NCI-H748 (cell line): Measurements from ENCODE around the gene TIAM1.
"Not testable (repeated sequence)": the region's sequence is repeated elsewhere in the genome, so short reads cannot be mapped to it uniquely, and the experiment has no call there.

Experiments
- DNase-seq: peaks from one replicate; lab custom pipeline; 2025; ENCODE audit not compliant: unreplicated experiment; lab: John Stamatoyannopoulos, UW

Gene TIAM1

GRCh38 chr21:31255036-31255435 is 89.0 kb downstream of the TIAM1 start:
- DNase-seq = no peak

GRCh38 chr21:31254131-31254530 is 89.9 kb downstream of the TIAM1 start:
- DNase-seq = no peak

- DNase-seq = no peak
Observed at GRCh38 chr21:31253684-31254083, 90.4 kb downstream of the TIAM1 start.

- DNase-seq = no peak
Observed at GRCh38 chr21:31252611-31253010, 91.5 kb downstream of the TIAM1 start.

- DNase-seq = no peak
Observed at GRCh38 chr21:31252091-31252490, 92.0 kb downstream of the TIAM1 start.

- DNase-seq = no peak
Observed at GRCh38 chr21:31251686-31252085, 92.4 kb downstream of the TIAM1 start.

GRCh38 chr21:31248598-31248997 is 95.5 kb downstream of the TIAM1 start:
- DNase-seq = no peak

GRCh38 chr21:31243611-31244010 is 100.5 kb downstream of the TIAM1 start:
- DNase-seq = no peak

GRCh38 chr21:31236528-31236927 is 107.5 kb downstream of the TIAM1 start:
- DNase-seq = no peak

GRCh38 chr21:31235671-31236450 is 108.2 kb downstream of the TIAM1 start:
- DNase-seq = no peak

- no peak for DNase-seq
Observed at GRCh38 chr21:31234936-31235335, 109.1 kb downstream of the TIAM1 start.

GRCh38 chr21:31233711-31234110 is 110.3 kb downstream of the TIAM1 start:
- DNase-seq = no peak

- no peak for DNase-seq
Observed at GRCh38 chr21:31232344-31232743, 111.7 kb downstream of the TIAM1 start.

- DNase-seq = no peak
Observed at GRCh38 chr21:31230937-31231336, 113.1 kb downstream of the TIAM1 start.

GRCh38 chr21:31228723-31229122 is 115.3 kb downstream of the TIAM1 start:
- DNase-seq = not testable (repeated sequence)

GRCh38 chr21:31225713-31226112 is 118.3 kb downstream of the TIAM1 start:
- DNase-seq = no peak

- peak; percentile 53 for DNase-seq
Observed at GRCh38 chr21:31222142-31222541, 121.9 kb downstream of the TIAM1 start.

- peak; percentile 73 for DNase-seq
Observed at GRCh38 chr21:31221043-31221442, 123.0 kb downstream of the TIAM1 start.

GRCh38 chr21:31220575-31220974 is 123.5 kb downstream of the TIAM1 start:
- DNase-seq = peak; percentile 93

GRCh38 chr21:31218830-31219608 is 125.0 kb downstream of the TIAM1 start:
- peak; percentile 8 for DNase-seq

GRCh38 chr21:31216206-31216605 is 127.9 kb downstream of the TIAM1 start:
- no peak for DNase-seq

- no peak for DNase-seq
Observed at GRCh38 chr21:31213787-31214186, 130.3 kb downstream of the TIAM1 start.
